Neural progenitor cell (in vitro differentiated cells): ENCODE results near the gene FN3K. TPM values are rescaled to one million over a fixed set of nuclear protein-coding genes. Genes with fewer than 3 reads are reported as not detected.

Source experiments
- DNase-seq: peaks from one replicate; pipeline ENCODE4 v3.0.0-alpha.2; 2016; ENCODE audit warnings: low spot score
- H2AFZ ChIP-seq: fragments of 200-600 bp; sonication (generic); replicated peaks from 2 replicates; pipeline ENCODE4 v1.6.1; 2016; ENCODE audit warnings: antibody characterized with exemption
- H3F3A ChIP-seq: fragments of 200-600 bp; sonication (generic); 2 replicates; pipeline ENCODE4 v1.6.1; 2016; ENCODE audit warnings: antibody characterized with exemption, low read depth
- H3K27ac ChIP-seq: fragments of 200-600 bp; sonication (generic); 2 replicates; pipeline ENCODE4 v1.5.1; 2016; ENCODE audit warnings: mild to moderate bottlenecking
- H3K27me3 ChIP-seq: fragments of 200-600 bp; sonication (generic); 2 replicates; pipeline ENCODE4 v1.6.1; 2016; ENCODE audit warnings: mild to moderate bottlenecking, moderate library complexity
- H3K36me3 ChIP-seq: fragments of 200-600 bp; sonication (generic); 2 replicates; pipeline ENCODE4 v1.5.1; 2016
- H3K4me1 ChIP-seq: fragments of 200-600 bp; sonication (generic); 2 replicates; pipeline ENCODE4 v1.6.1; 2016; ENCODE audit warnings: mixed run types
- H3K4me2 ChIP-seq: fragments of 200-600 bp; sonication (generic); 2 replicates; pipeline ENCODE4 v1.6.1; 2016
- H3K4me3 ChIP-seq: fragments of 200-600 bp; sonication (generic); 2 replicates; pipeline ENCODE4 v1.5.1; 2016
- H3K79me2 ChIP-seq: fragments of 200-600 bp; sonication (generic); 2 replicates; pipeline ENCODE4 v1.6.1; 2016; ENCODE audit warnings: low read depth
- H3K9ac ChIP-seq: fragments of 200-600 bp; sonication (generic); 2 replicates; pipeline ENCODE4 v1.6.1; 2016
- H3K9me3 ChIP-seq: fragments of 200-600 bp; sonication (generic); 2 replicates; pipeline ENCODE4 v1.5.1; 2016; ENCODE audit warnings: low read depth
- H4K20me1 ChIP-seq: fragments of 200-600 bp; sonication (generic); 2 replicates; pipeline ENCODE4 v1.6.1; 2016; ENCODE audit warnings: low read depth
- H3K27ac Mint-ChIP-seq: 3 replicates; pipeline ENCODE4 v1.8.0; 2021; ENCODE audit warnings: mixed read lengths
- H3K27me3 Mint-ChIP-seq: 2 replicates; pipeline ENCODE4 v1.8.0; 2022; ENCODE audit warnings: low read depth, mild to moderate bottlenecking, inconsistent platforms, moderate library complexity, mixed read lengths; ENCODE audit not compliant: insufficient read depth
- H3K36me3 Mint-ChIP-seq: 3 replicates; pipeline ENCODE4 v1.8.0; 2021; ENCODE audit warnings: mixed read lengths
- H3K4me1 Mint-ChIP-seq: 3 replicates; pipeline ENCODE4 v1.8.0; 2021; ENCODE audit warnings: mixed read lengths
- H3K4me3 Mint-ChIP-seq: 3 replicates; pipeline ENCODE4 v1.8.0; 2021; ENCODE audit warnings: mild to moderate bottlenecking, moderate library complexity, mixed read lengths
- H3K9me3 Mint-ChIP-seq: 3 replicates; pipeline ENCODE4 v1.8.0; 2020; ENCODE audit warnings: mixed read lengths
- EZH2 ChIP-seq: fragments of 200-600 bp; sonication (generic); IDR thresholded peaks from 2 replicates; pipeline ENCODE4 v1.6.1; 2017; ENCODE audit warnings: antibody characterized with exemption, mild to moderate bottlenecking, moderate library complexity
- EZH2phosphoT487 ChIP-seq: fragments of 200-600 bp; sonication (generic); IDR thresholded peaks from 2 replicates; pipeline ENCODE4 v1.6.1; 2017; ENCODE audit warnings: antibody characterized with exemption
- total RNA-seq: library from RNA; depleted of rRNA; stranded (reverse); fragments of >200 nt; gene quantifications from 2 replicates; pipeline ENCODE4 v1.2.3, GENCODE V29; 2015; ENCODE audit warnings: low replicate concordance
- TF ChIP-seq, protein P1 (sequence below): fragments of 200-600 bp; sonication (generic); IDR thresholded peaks from 2 replicates; pipeline ENCODE4 v1.5.1; 2017; ENCODE audit warnings: antibody characterized with exemption, mild to moderate bottlenecking

The FN3K gene
- total RNA-seq, 1 donor from 2014 or later: 3.3 TPM

DNA sequence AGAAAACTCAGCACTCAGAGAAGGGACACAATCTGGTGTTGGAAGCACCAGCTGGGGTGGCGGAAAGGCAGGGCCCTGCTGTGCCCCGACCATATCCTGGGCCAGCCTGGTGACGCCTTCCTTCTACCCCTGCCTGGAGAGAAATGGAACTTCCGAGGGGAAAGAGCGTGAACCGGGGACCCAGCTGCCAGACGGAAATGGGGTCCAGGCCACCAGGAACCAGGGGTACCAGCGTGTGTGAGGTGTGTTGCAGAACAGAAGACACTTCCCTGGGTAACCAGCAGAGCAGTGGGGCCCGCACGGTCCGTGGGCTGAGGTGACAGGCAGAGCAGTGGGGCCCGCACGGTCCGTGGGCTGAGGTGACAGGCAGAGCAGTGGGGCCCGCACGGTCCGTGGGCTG is 43.7 kb upstream of the FN3K start:
- Histone ChIP-seq H3K79me2 (no peaks in the 10 kb centered on the region), H4K20me1 (no peaks in the 10 kb centered on the region), H3K4me1 (peaks cover 10% of the 10 kb centered on the region), H3K4me2 (no peak overlapping the region), H3K9ac (no peak overlapping the region), H3K36me3 (no peaks in the 10 kb centered on the region), H3K4me3 (no peak overlapping the region), H2AFZ (no peak overlapping the region), H3K27me3 (peaks cover 15% of the 10 kb centered on the region), H3F3A (peaks cover 3% of the 10 kb centered on the region), H3K27ac (no peak overlapping the region), H3K9me3 (no peaks in the 10 kb centered on the region)
- Mint-ChIP-seq H3K4me1 (peaks cover 18% of the 10 kb centered on the region), H3K36me3 (peaks cover 13% of the 10 kb centered on the region), H3K4me3 (peak overlapping the region; percentile 64), H3K27me3 (peaks cover 17% of the 10 kb centered on the region), H3K27ac (no peak overlapping the region), H3K9me3 (peaks cover 24% of the 10 kb centered on the region)
- TF ChIP-seq EZH2phosphoT487 (no peak), EZH2 (no peak)
- TF ChIP-seq, protein P1, sequence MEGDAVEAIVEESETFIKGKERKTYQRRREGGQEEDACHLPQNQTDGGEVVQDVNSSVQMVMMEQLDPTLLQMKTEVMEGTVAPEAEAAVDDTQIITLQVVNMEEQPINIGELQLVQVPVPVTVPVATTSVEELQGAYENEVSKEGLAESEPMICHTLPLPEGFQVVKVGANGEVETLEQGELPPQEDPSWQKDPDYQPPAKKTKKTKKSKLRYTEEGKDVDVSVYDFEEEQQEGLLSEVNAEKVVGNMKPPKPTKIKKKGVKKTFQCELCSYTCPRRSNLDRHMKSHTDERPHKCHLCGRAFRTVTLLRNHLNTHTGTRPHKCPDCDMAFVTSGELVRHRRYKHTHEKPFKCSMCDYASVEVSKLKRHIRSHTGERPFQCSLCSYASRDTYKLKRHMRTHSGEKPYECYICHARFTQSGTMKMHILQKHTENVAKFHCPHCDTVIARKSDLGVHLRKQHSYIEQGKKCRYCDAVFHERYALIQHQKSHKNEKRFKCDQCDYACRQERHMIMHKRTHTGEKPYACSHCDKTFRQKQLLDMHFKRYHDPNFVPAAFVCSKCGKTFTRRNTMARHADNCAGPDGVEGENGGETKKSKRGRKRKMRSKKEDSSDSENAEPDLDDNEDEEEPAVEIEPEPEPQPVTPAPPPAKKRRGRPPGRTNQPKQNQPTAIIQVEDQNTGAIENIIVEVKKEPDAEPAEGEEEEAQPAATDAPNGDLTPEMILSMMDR: no peak
- DNase-seq: no peak

DNA sequence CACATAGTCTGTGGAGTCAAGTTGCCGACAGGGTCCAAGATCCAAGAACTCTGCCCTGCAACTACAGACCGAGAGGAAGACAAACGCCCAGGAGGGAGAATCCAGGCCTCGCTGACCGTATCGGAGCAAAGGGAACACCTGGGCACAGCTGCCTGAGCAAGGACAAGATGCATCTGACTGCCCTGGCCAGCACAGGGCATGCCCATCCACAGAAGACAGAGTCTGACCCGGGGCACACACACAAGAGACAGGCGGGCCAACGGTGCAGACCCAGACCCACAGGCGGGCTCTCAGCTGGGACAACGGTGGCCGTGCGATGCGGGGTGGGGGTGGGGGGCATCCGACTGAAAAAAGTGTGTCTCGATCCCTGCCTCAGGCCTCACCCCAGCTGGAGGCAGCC is 43.1 kb upstream of the FN3K start:
- Mint-ChIP-seq H3K4me1 (peaks cover 18% of the 10 kb centered on the region), H3K27me3 (peaks cover 20% of the 10 kb centered on the region), H3K4me3 (no peak overlapping the region), H3K9me3 (peaks cover 24% of the 10 kb centered on the region), H3K36me3 (peaks cover 13% of the 10 kb centered on the region), H3K27ac (no peak overlapping the region)
- Histone ChIP-seq H3K36me3 (no peaks in the 10 kb centered on the region), H3K27me3 (peaks cover 20% of the 10 kb centered on the region), H3K9me3 (no peaks in the 10 kb centered on the region), H4K20me1 (peaks cover 4% of the 10 kb centered on the region), H3K4me3 (no peak overlapping the region), H3K9ac (no peak overlapping the region), H2AFZ (no peak overlapping the region), H3F3A (peaks cover 3% of the 10 kb centered on the region), H3K27ac (no peak overlapping the region), H3K4me2 (no peak overlapping the region), H3K79me2 (no peaks in the 10 kb centered on the region), H3K4me1 (peaks cover 10% of the 10 kb centered on the region)
- TF ChIP-seq, protein P1: no peak
- DNase-seq: no peak

DNA sequence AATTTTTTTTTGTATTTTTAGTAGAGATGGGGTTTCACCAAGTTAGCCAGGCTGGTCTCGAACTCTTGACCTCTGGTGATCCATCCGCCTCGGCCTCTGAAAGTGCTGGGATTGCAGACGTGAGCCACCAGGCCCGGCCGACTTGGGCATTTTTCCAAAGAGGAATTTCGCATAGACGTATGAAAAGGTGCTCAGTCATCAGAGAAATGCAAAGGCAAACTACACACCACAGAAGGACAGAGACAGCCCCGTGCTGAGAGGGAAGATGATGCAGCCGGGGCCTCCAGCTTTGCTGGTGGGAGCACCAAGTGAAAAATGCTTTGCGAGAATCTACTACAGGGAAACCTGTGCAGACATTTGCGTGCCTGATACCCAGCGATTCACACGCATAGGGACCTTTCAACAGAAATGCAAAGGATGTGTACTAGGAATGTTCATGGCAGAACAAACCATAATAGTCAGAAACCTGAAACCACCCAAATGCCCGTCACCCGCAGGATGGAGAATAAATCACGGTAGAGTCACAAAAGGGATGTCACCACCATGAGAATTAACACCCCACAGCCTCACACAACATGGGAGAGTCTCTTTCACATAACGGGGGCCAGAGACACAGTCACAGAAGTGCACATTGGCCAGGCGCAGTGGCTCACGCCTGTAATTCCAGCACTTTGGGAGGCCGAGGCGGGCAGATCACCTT is 42.1 kb upstream of the FN3K start:
- peaks cover 18% of the 10 kb centered on the region for H3K4me1 Mint-ChIP-seq
- H3K4me3 ChIP-seq: no peak overlapping the region
- no peaks in the 10 kb centered on the region for H3K79me2 ChIP-seq
- H3K36me3 ChIP-seq: no peaks in the 10 kb centered on the region
- H4K20me1 ChIP-seq: peaks cover 4% of the 10 kb centered on the region
- no peak overlapping the region for H3K27ac ChIP-seq
- peaks cover 3% of the 10 kb centered on the region for H3F3A ChIP-seq
- no peak overlapping the region for H3K9ac ChIP-seq
- no peak for DNase-seq
- H3K27me3 ChIP-seq: peaks cover 31% of the 10 kb centered on the region
- peaks cover 13% of the 10 kb centered on the region for H3K36me3 Mint-ChIP-seq
- peaks cover 21% of the 10 kb centered on the region for H3K27me3 Mint-ChIP-seq
- H3K9me3 Mint-ChIP-seq: peaks cover 24% of the 10 kb centered on the region
- peak overlapping the region; percentile 46 for H3K4me3 Mint-ChIP-seq
- no peak for TF ChIP-seq EZH2phosphoT487
- TF ChIP-seq, protein P1: no peak
- no peak for TF ChIP-seq EZH2
- H3K9me3 ChIP-seq: no peaks in the 10 kb centered on the region
- H3K4me1 ChIP-seq: peaks cover 14% of the 10 kb centered on the region
- no peak overlapping the region for H3K27ac Mint-ChIP-seq
- no peak overlapping the region for H2AFZ ChIP-seq
- no peak overlapping the region for H3K4me2 ChIP-seq
